Measurements from ENCODE around the gene MYCN.
"Not testable (repeated sequence)": the region's sequence is repeated elsewhere in the genome, so short reads cannot be mapped to it uniquely, and the experiment has no call there.

The MYCN gene

GRCh38 chr2:15908371-15908770 lies 32.0 kb upstream of the MYCN start:
- 93% methylated on average over 4 of the region's 4 CpGs for WGBS, 2 experiments
- Histone ChIP-seq H3K27ac (ENCODE audit: insufficient read depth, low read depth, low read length, poor library complexity, severe bottlenecking) (no peak overlapping the region), H3K4me3 (ENCODE audit: insufficient read depth, low read depth, low read length) (no peak overlapping the region), H3K9me3 (ENCODE audit: control insufficient read depth, low read length) (no peaks in the 10 kb centered on the region), H3K27me3 (ENCODE audit: control insufficient read depth, insufficient read depth, low read length, poor library complexity, severe bottlenecking) (no peaks in the 10 kb centered on the region), H3K36me3 (ENCODE audit: control insufficient read depth, insufficient read depth, low read length) (no peaks in the 10 kb centered on the region), H3K4me1 (ENCODE audit: control insufficient read depth, insufficient read depth, low read length) (no peaks in the 10 kb centered on the region)

- Histone ChIP-seq H3K4me1 (ENCODE audit: control insufficient read depth, insufficient read depth, low read length) (no peaks in the 10 kb centered on the region), H3K27me3 (ENCODE audit: control insufficient read depth, insufficient read depth, low read length, poor library complexity, severe bottlenecking) (no peaks in the 10 kb centered on the region), H3K27ac (ENCODE audit: insufficient read depth, low read depth, low read length, poor library complexity, severe bottlenecking) (no peak overlapping the region), H3K9me3 (ENCODE audit: control insufficient read depth, low read length) (no peaks in the 10 kb centered on the region), H3K4me3 (ENCODE audit: insufficient read depth, low read depth, low read length) (no peak overlapping the region), H3K36me3 (ENCODE audit: control insufficient read depth, insufficient read depth, low read length) (no peaks in the 10 kb centered on the region)
- 92 to 94% methylated on average over 3 to 4 of the region's 4 CpGs for WGBS, 2 experiments
Measured at GRCh38 chr2:15909157-15909556, 31.2 kb upstream of the MYCN start.

GRCh38 chr2:15909736-15910135 lies 30.6 kb upstream of the MYCN start:
- H3K4me3 ChIP-seq (ENCODE audit: insufficient read depth, low read depth, low read length), result no peak overlapping the region
- H3K9me3 ChIP-seq (ENCODE audit: control insufficient read depth, low read length), result no peaks in the 10 kb centered on the region
- no peak overlapping the region for H3K27ac ChIP-seq (ENCODE audit: insufficient read depth, low read depth, low read length, poor library complexity, severe bottlenecking)
- no peaks in the 10 kb centered on the region for H3K27me3 ChIP-seq (ENCODE audit: control insufficient read depth, insufficient read depth, low read length, poor library complexity, severe bottlenecking)
- no peaks in the 10 kb centered on the region for H3K4me1 ChIP-seq (ENCODE audit: control insufficient read depth, insufficient read depth, low read length)
- H3K36me3 ChIP-seq (ENCODE audit: control insufficient read depth, insufficient read depth, low read length), result no peaks in the 10 kb centered on the region
- WGBS, 2 experiments, result 95 to 98% methylated on average over 2 to 3 of the region's 4 CpGs

GRCh38 chr2:15911270-15911669 lies 29.1 kb upstream of the MYCN start:
- WGBS, 2 experiments, result 93 to 100% methylated on average over 2 of the region's 3 CpGs
- H3K4me1 ChIP-seq (ENCODE audit: control insufficient read depth, insufficient read depth, low read length); H3K27me3 ChIP-seq (ENCODE audit: control insufficient read depth, insufficient read depth, low read length, poor library complexity, severe bottlenecking); H3K4me3 ChIP-seq (ENCODE audit: insufficient read depth, low read depth, low read length); H3K9me3 ChIP-seq (ENCODE audit: control insufficient read depth, low read length); H3K36me3 ChIP-seq (ENCODE audit: control insufficient read depth, insufficient read depth, low read length); H3K27ac ChIP-seq (ENCODE audit: insufficient read depth, low read depth, low read length, poor library complexity, severe bottlenecking): not testable (repeated sequence)

- WGBS, 2 experiments, result 90 to 98% methylated on average over 2 to 3 of the region's 3 CpGs
- Histone ChIP-seq H3K4me1 (ENCODE audit: control insufficient read depth, insufficient read depth, low read length) (no peaks in the 10 kb centered on the region), H3K4me3 (ENCODE audit: insufficient read depth, low read depth, low read length) (no peak overlapping the region), H3K27me3 (ENCODE audit: control insufficient read depth, insufficient read depth, low read length, poor library complexity, severe bottlenecking) (no peaks in the 10 kb centered on the region), H3K27ac (ENCODE audit: insufficient read depth, low read depth, low read length, poor library complexity, severe bottlenecking) (no peak overlapping the region), H3K9me3 (ENCODE audit: control insufficient read depth, low read length) (no peaks in the 10 kb centered on the region), H3K36me3 (ENCODE audit: control insufficient read depth, insufficient read depth, low read length) (no peaks in the 10 kb centered on the region)
Measured at GRCh38 chr2:15911686-15912085, 28.7 kb upstream of the MYCN start.

- Histone ChIP-seq H3K4me3 (ENCODE audit: insufficient read depth, low read depth, low read length) (no peak overlapping the region), H3K27ac (ENCODE audit: insufficient read depth, low read depth, low read length, poor library complexity, severe bottlenecking) (no peak overlapping the region)
- WGBS, 2 experiments, result 85 to 86% methylated on average over 9 to 10 of the region's 10 CpGs
Measured at GRCh38 chr2:15912203-15912602, 28.1 kb upstream of the MYCN start.

GRCh38 chr2:15913146-15913545 lies 27.2 kb upstream of the MYCN start:
- no peaks in the 10 kb centered on the region for H3K9me3 ChIP-seq (ENCODE audit: control insufficient read depth, low read length)
- no peaks in the 10 kb centered on the region for H3K36me3 ChIP-seq (ENCODE audit: control insufficient read depth, insufficient read depth, low read length)
- no peak overlapping the region for H3K27ac ChIP-seq (ENCODE audit: insufficient read depth, low read depth, low read length, poor library complexity, severe bottlenecking)
- WGBS, 2 experiments, result 92 to 96% methylated on average over 9 of the region's 9 CpGs
- no peak overlapping the region for H3K4me3 ChIP-seq (ENCODE audit: insufficient read depth, low read depth, low read length)
- H3K4me1 ChIP-seq (ENCODE audit: control insufficient read depth, insufficient read depth, low read length), result no peaks in the 10 kb centered on the region
- no peaks in the 10 kb centered on the region for H3K27me3 ChIP-seq (ENCODE audit: control insufficient read depth, insufficient read depth, low read length, poor library complexity, severe bottlenecking)

More at GRCh38 chr2:15912203-15912602, 28.1 kb upstream of the MYCN start:
- no peaks in the 10 kb centered on the region for H3K36me3 ChIP-seq (ENCODE audit: control insufficient read depth, insufficient read depth, low read length)
- no peaks in the 10 kb centered on the region for H3K27me3 ChIP-seq (ENCODE audit: control insufficient read depth, insufficient read depth, low read length, poor library complexity, severe bottlenecking)
- H3K4me1 ChIP-seq (ENCODE audit: control insufficient read depth, insufficient read depth, low read length), result no peaks in the 10 kb centered on the region
- no peaks in the 10 kb centered on the region for H3K9me3 ChIP-seq (ENCODE audit: control insufficient read depth, low read length)

- H3K9me3 ChIP-seq (ENCODE audit: control insufficient read depth, low read length), result no peaks in the 10 kb centered on the region
- H3K27ac ChIP-seq (ENCODE audit: insufficient read depth, low read depth, low read length, poor library complexity, severe bottlenecking), result no peak overlapping the region
- no peaks in the 10 kb centered on the region for H3K36me3 ChIP-seq (ENCODE audit: control insufficient read depth, insufficient read depth, low read length)
- H3K4me1 ChIP-seq (ENCODE audit: control insufficient read depth, insufficient read depth, low read length), result no peaks in the 10 kb centered on the region
- no peak overlapping the region for H3K4me3 ChIP-seq (ENCODE audit: insufficient read depth, low read depth, low read length)
- 93 to 94% methylated on average over 10 of the region's 10 CpGs for WGBS, 2 experiments
- no peaks in the 10 kb centered on the region for H3K27me3 ChIP-seq (ENCODE audit: control insufficient read depth, insufficient read depth, low read length, poor library complexity, severe bottlenecking)
Measured at GRCh38 chr2:15914596-15915385, 25.6 kb upstream of the MYCN start.

- H3K9me3 ChIP-seq (ENCODE audit: control insufficient read depth, low read length); H3K4me1 ChIP-seq (ENCODE audit: control insufficient read depth, insufficient read depth, low read length); H3K27ac ChIP-seq (ENCODE audit: insufficient read depth, low read depth, low read length, poor library complexity, severe bottlenecking); H3K36me3 ChIP-seq (ENCODE audit: control insufficient read depth, insufficient read depth, low read length); H3K4me3 ChIP-seq (ENCODE audit: insufficient read depth, low read depth, low read length); H3K27me3 ChIP-seq (ENCODE audit: control insufficient read depth, insufficient read depth, low read length, poor library complexity, severe bottlenecking): not testable (repeated sequence)
- WGBS, 2 experiments, result 78 to 84% methylated on average over 4 of the region's 4 CpGs
Measured at GRCh38 chr2:15915546-15915945, 24.8 kb upstream of the MYCN start.

GRCh38 chr2:15916336-15916735 lies 24.0 kb upstream of the MYCN start:
- H3K27me3 ChIP-seq (ENCODE audit: control insufficient read depth, insufficient read depth, low read length, poor library complexity, severe bottlenecking), result no peaks in the 10 kb centered on the region
- no peak overlapping the region for H3K27ac ChIP-seq (ENCODE audit: insufficient read depth, low read depth, low read length, poor library complexity, severe bottlenecking)
- no peak overlapping the region for H3K4me3 ChIP-seq (ENCODE audit: insufficient read depth, low read depth, low read length)
- WGBS, 2 experiments, result 96 to 99% methylated on average over 4 of the region's 4 CpGs
- H3K36me3 ChIP-seq (ENCODE audit: control insufficient read depth, insufficient read depth, low read length), result no peaks in the 10 kb centered on the region
- no peaks in the 10 kb centered on the region for H3K4me1 ChIP-seq (ENCODE audit: control insufficient read depth, insufficient read depth, low read length)
- H3K9me3 ChIP-seq (ENCODE audit: control insufficient read depth, low read length), result no peaks in the 10 kb centered on the region

All from ectodermal cell (in vitro differentiated cells).